ENCODE measurements around the gene MTHFS. TPM values are rescaled to one million over a fixed set of nuclear protein-coding genes. Genes with fewer than 3 reads are reported as not detected.

The MTHFS gene
- polyA plus RNA-seq, 1 donor from 2014 or later, result 9.0 TPM

DNA sequence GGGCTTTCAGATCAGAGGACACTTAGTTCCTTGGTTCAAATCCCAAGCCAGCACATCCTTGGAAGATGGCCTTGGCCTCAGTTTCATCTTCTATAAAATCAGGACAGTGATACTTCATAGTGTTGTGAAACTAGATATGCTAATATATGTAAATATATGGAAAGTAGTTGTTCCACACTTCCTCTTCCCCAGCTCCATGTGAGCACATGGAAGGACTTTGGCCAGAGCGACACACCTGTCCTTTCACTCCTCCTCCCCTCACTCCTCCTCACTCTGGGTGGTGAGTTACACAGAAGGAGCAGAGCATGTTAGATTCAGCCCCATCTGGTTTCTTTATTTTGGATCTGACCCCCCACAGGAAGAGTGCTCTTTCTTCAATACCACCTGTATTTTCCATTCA is 65.2 kb downstream of the MTHFS start:
- Histone ChIP-seq H3K79me2 (replicated peaks; ENCODE audit: insufficient read depth, low read length) (no peaks in the 10 kb centered on the region), H3K27ac (ENCODE audit: low read length) (no peak overlapping the region), H2AFZ (ENCODE audit: low read depth, low read length) (no peak overlapping the region), H3K9ac (ENCODE audit: low read length) (no peak overlapping the region), H3K9me2 (ENCODE audit: insufficient read depth, low read length) (no peaks in the 10 kb centered on the region), H3K4me3 (ENCODE audit: low read length) (no peak overlapping the region), H4K20me1 (ENCODE audit: insufficient read depth) (no peaks in the 10 kb centered on the region), H3K36me3 (ENCODE audit: insufficient read depth, low read length) (no peaks in the 10 kb centered on the region), H3F3A (ENCODE audit: insufficient read depth, low read length, poor library complexity, severe bottlenecking) (no peaks in the 10 kb centered on the region), H3K9me3 (ENCODE audit: low read length) (no peaks in the 10 kb centered on the region), H3K4me2 (ENCODE audit: low read length) (no peak overlapping the region), H3K27me3 (ENCODE audit: insufficient read depth, low read depth, low read length) (no peaks in the 10 kb centered on the region)
- no peak for TF ChIP-seq EZH2 (IDR thresholded peaks at IDR 0.05; ENCODE audit: borderline replicate concordance, insufficient read depth, low read length, poor library complexity, severe bottlenecking)

DNA sequence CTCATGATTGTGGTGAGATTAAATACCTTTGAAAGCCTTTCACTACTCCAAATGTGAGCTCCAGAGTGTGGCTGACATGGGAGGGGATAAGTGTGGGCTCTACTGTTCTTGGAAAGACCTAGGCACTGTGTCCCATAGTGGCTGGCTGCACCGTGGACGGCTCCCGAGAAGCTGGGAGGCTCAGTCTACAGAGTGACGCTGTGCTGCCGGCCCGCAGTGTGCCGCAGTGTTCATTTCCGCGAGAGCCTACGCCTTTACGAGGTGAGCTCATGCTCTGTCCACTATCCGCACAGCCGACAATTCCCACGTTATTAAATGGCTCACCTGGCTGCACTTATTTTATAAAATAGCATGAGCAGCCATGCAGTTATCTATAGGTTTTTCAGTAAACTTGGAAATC is 66.9 kb downstream of the MTHFS start:
- H3K9ac ChIP-seq (ENCODE audit: low read length), result no peak overlapping the region
- no peaks in the 10 kb centered on the region for H3K9me3 ChIP-seq (ENCODE audit: low read length)
- TF ChIP-seq MXI1 (conservative IDR thresholded peaks at IDR 0.05; ENCODE audit: poor library complexity, severe bottlenecking) (no peak), EP300 (conservative IDR thresholded peaks at IDR 0.05; ENCODE audit: poor library complexity, severe bottlenecking) (no peak), REST (IDR thresholded peaks at IDR 0.05; ENCODE audit: borderline replicate concordance) (no peak), CTCF (IDR thresholded peaks at IDR 0.05; ENCODE audit: poor library complexity, severe bottlenecking) (no peak), RAD21 (conservative IDR thresholded peaks at IDR 0.05) (no peak), POLR2AphosphoS5 (IDR thresholded peaks at IDR 0.05) (no peak)
- no peaks in the 10 kb centered on the region for H4K20me1 ChIP-seq (ENCODE audit: insufficient read depth)
- no peak overlapping the region for H2AFZ ChIP-seq (ENCODE audit: low read depth, low read length)
- H3K27ac ChIP-seq (ENCODE audit: low read length), result no peak overlapping the region
- H3F3A ChIP-seq (ENCODE audit: insufficient read depth, low read length, poor library complexity, severe bottlenecking), result no peaks in the 10 kb centered on the region
- H3K4me2 ChIP-seq (ENCODE audit: low read length), result no peak overlapping the region
- no peaks in the 10 kb centered on the region for H3K9me2 ChIP-seq (ENCODE audit: insufficient read depth, low read length)
- H3K4me3 ChIP-seq (ENCODE audit: low read length), result no peak overlapping the region
- no peaks in the 10 kb centered on the region for H3K79me2 ChIP-seq (replicated peaks; ENCODE audit: insufficient read depth, low read length)
- H3K36me3 ChIP-seq (ENCODE audit: insufficient read depth, low read length), result no peaks in the 10 kb centered on the region
- no peaks in the 10 kb centered on the region for H3K27me3 ChIP-seq (ENCODE audit: insufficient read depth, low read depth, low read length)

DNA sequence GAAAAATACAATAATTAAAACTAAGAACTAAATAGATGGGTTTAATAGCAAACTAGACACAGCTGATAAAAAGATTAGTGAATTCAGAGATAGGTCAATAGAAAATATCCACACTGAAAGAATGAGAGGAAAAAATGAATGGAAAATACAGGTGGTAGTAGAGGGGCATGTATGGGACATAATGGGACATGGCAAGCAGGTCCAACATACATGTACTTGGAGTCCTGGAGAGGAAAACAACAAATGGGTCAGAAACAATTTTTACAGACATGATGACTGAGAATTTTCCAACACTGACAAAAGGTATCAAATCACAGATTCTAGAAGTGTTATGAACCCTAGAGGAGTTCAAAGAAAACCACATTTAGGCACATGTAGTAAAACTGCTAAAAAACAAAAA is 68.4 kb downstream of the MTHFS start:
- no peak overlapping the region for H3K9ac ChIP-seq (ENCODE audit: low read length)

More for the DNA sequence above, 68.4 kb downstream of the MTHFS start:
- Histone ChIP-seq H3K9me2 (ENCODE audit: insufficient read depth, low read length) (no peaks in the 10 kb centered on the region), H3K36me3 (ENCODE audit: insufficient read depth, low read length) (no peaks in the 10 kb centered on the region), H3K9me3 (ENCODE audit: low read length) (no peaks in the 10 kb centered on the region), H3K79me2 (replicated peaks; ENCODE audit: insufficient read depth, low read length) (no peaks in the 10 kb centered on the region), H3K4me3 (ENCODE audit: low read length) (no peak overlapping the region), H3K27ac (ENCODE audit: low read length) (no peak overlapping the region), H4K20me1 (ENCODE audit: insufficient read depth) (no peaks in the 10 kb centered on the region), H3K4me2 (ENCODE audit: low read length) (no peak overlapping the region), H3F3A (ENCODE audit: insufficient read depth, low read length, poor library complexity, severe bottlenecking) (no peaks in the 10 kb centered on the region), H3K27me3 (ENCODE audit: insufficient read depth, low read depth, low read length) (no peaks in the 10 kb centered on the region), H2AFZ (ENCODE audit: low read depth, low read length) (no peak overlapping the region)
- TF ChIP-seq EP300 (conservative IDR thresholded peaks at IDR 0.05; ENCODE audit: poor library complexity, severe bottlenecking), result no peak
- no peak for TF ChIP-seq EZH2 (IDR thresholded peaks at IDR 0.05; ENCODE audit: borderline replicate concordance, insufficient read depth, low read length, poor library complexity, severe bottlenecking)
- no peak for TF ChIP-seq POLR2AphosphoS5 (IDR thresholded peaks at IDR 0.05)
- TF ChIP-seq TAF1 (IDR thresholded peaks at IDR 0.05; ENCODE audit: low read depth), result no peak
- no peak for TF ChIP-seq SMC3 (conservative IDR thresholded peaks at IDR 0.05; ENCODE audit: poor library complexity)
- TF ChIP-seq RAD21 (conservative IDR thresholded peaks at IDR 0.05), result no peak
- no peak for TF ChIP-seq MXI1 (conservative IDR thresholded peaks at IDR 0.05; ENCODE audit: poor library complexity, severe bottlenecking)
- no peak for TF ChIP-seq CTCF (IDR thresholded peaks at IDR 0.05; ENCODE audit: poor library complexity, severe bottlenecking)
